CD4-positive, alpha-beta T cell (primary cell): ENCODE data around the gene DGKI. TPM values are rescaled to one million over a fixed set of nuclear protein-coding genes. Genes with fewer than 3 reads are reported as not detected.

Experiments used
- ATAC-seq: fragments of 200-7000 bp; cut with Tn5 transposase; one replicate; pipeline ENCODE4 v1.10.0; 2022; ENCODE audit warnings: mild to moderate bottlenecking; ENCODE audit not compliant: poor library complexity
- CTCF ChIA-PET: fragments of 350-600 bp; sonication (Branson Sonifier 250); formaldehyde crosslinking; loops from one replicate; lab custom pipeline; 2021; ENCODE audit warnings: antibody characterized with exemption, inconsistent platforms; lab: Charles Lee
- POLR2A ChIA-PET: fragments of 350-600 bp; sonication (Branson Sonifier 250); formaldehyde crosslinking; loops from one replicate; lab custom pipeline; 2021; ENCODE audit warnings: antibody characterized with exemption, inconsistent platforms; lab: Charles Lee
- DNase-seq, 14 experiments: peaks; one replicate each; pipeline ENCODE4 v3.0.0-alpha.2; 2013 to 2020; ENCODE audit warnings: mixed read lengths in 2 of 14
- H3K27ac ChIP-seq, 2 donors: one replicate each; pipeline versions ENCODE4 v1.5.1 to v1.7.0; 2013; ENCODE audit warnings: low read length in 2 of 2, low read depth in 1 of 2, mild to moderate bottlenecking in 1 of 2
- H3K27me3 ChIP-seq, 2 experiments: 1 replicate in 1 of 2; 2 replicates in 1 of 2; pipeline versions ENCODE4 v1.6.1 to v1.7.0; 2013; ENCODE audit warnings: low read length in 2 of 2, control low read depth in 1 of 2, mild to moderate bottlenecking in 1 of 2, moderate library complexity in 1 of 2; ENCODE audit not compliant: insufficient read depth in 2 of 2, control insufficient read depth in 1 of 2
- H3K36me3 ChIP-seq: one replicate; pipeline ENCODE4 v1.6.1; 2013; ENCODE audit warnings: low read length, control low read depth; ENCODE audit not compliant: insufficient read depth
- H3K4me1 ChIP-seq: one replicate; pipeline ENCODE4 v1.6.1; 2013; ENCODE audit warnings: low read length, control low read depth; ENCODE audit not compliant: insufficient read depth
- H3K4me3 ChIP-seq: one replicate; pipeline ENCODE4 v1.5.1; 2013; ENCODE audit warnings: mild to moderate bottlenecking, low read length, moderate library complexity
- H3K9me3 ChIP-seq, 2 experiments: 1 replicate in 1 of 2; 2 replicates in 1 of 2; pipeline versions ENCODE4 v1.6.1 to v1.7.0; 2013; ENCODE audit warnings: low read length in 2 of 2, mild to moderate bottlenecking in 2 of 2, control low read depth in 1 of 2, moderate library complexity in 1 of 2; ENCODE audit not compliant: control insufficient read depth in 1 of 2, insufficient read depth in 1 of 2
- H3K27ac Mint-ChIP-seq: one replicate; pipeline ENCODE4 v1.8.0; 2020; ENCODE audit warnings: mixed read lengths
- H3K27me3 Mint-ChIP-seq: one replicate; pipeline ENCODE4 v1.8.0; 2021; ENCODE audit warnings: mixed read lengths
- H3K36me3 Mint-ChIP-seq: one replicate; pipeline ENCODE4 v1.8.0; 2021; ENCODE audit warnings: low read depth, mixed read lengths
- H3K4me1 Mint-ChIP-seq: one replicate; pipeline ENCODE4 v1.8.0; 2021; ENCODE audit warnings: low read depth, mixed read lengths
- H3K4me3 Mint-ChIP-seq: one replicate; pipeline ENCODE4 v1.8.0; 2020; ENCODE audit warnings: mild to moderate bottlenecking, mixed read lengths
- H3K9me3 Mint-ChIP-seq: one replicate; pipeline ENCODE4 v1.8.0; 2020; ENCODE audit warnings: mixed read lengths
- CTCF ChIP-seq: fragments of 200-600 bp; IDR thresholded peaks from one replicate; pipeline ENCODE4 v1.8.0; 2022; ENCODE audit warnings: antibody characterized with exemption, mild to moderate bottlenecking
- intact Hi-C, 2 experiments: fragments of 100-400 bp; cut with DNase I in 1 of 2; cut with micrococcal nuclease in 1 of 2; formaldehyde crosslinking; loops; one replicate each; pipeline versions ENCODE4 v1.15.1 to v1.9.0; 2023 to 2025; cut with DNase I, micrococcal nuclease
- polyA plus RNA-seq, 2 donors: library from polyadenylated mRNA; unstranded; fragments of 120-200 nt; gene quantifications; one replicate each; pipeline ENCODE4 v1.2.1, GENCODE V29; 2013
- total RNA-seq, 174 experiments: library from RNA in 2 of 174; stranded (reverse) in 2 of 174; gene quantifications; one replicate each; pipeline ENCODE4 v1.2.3 and lab custom pipeline; 2021 to 2026

Gene DGKI
- total RNA-seq (not detected), total RNA-seq (lab: John Stamatoyannopoulos, UW) (0 to 14.8 (median 0.08) reads per million in 172 experiments)
- polyA plus RNA-seq (2013, experiment 1 of 2) = not detected
- 0.03 TPM for polyA plus RNA-seq (2013, experiment 2 of 2)

- H3K27me3 ChIP-seq = peaks cover 42 to 61% of the 10 kb centered on the region in 2 experiments
- no peak for ATAC-seq
- no peak for TF ChIP-seq CTCF
- H3K9me3 Mint-ChIP-seq = no peaks in the 10 kb centered on the region
- intact Hi-C loops = no loop called here
- peak in 2 of 14 experiments; percentile 4 to 6 for DNase-seq
- no peaks in the 10 kb centered on the region for H3K4me1 Mint-ChIP-seq
- POLR2A ChIA-PET = no interaction called here
- peaks cover 0 to 6% of the 10 kb centered on the region in 2 experiments for H3K9me3 ChIP-seq
- no peaks in the 10 kb centered on the region for H3K36me3 Mint-ChIP-seq
- no peak within 1 kb of the TSS for H3K27ac Mint-ChIP-seq
- H3K4me1 ChIP-seq = peaks cover 12% of the 10 kb centered on the region
- no peaks in the 10 kb centered on the region for H3K36me3 ChIP-seq
- peak within 1 kb of the TSS; percentile 32 for H3K4me3 Mint-ChIP-seq
- H3K27me3 Mint-ChIP-seq = peaks cover 86% of the 10 kb centered on the region
- H3K4me3 ChIP-seq = peak within 1 kb of the TSS; percentile 12
- no peak within 1 kb of the TSS for H3K27ac ChIP-seq
- CTCF ChIA-PET = no interaction called here
These were observed at the start of gene DGKI for GRCh38 chr7:137846827-137847567. Gene DGKI, minus strand, starts transcription at chr7:137846974.

- H3K27me3 ChIP-seq = no peaks in the 10 kb centered on the region
- DNase-seq = no peak
- H3K36me3 ChIP-seq = peaks cover 63% of the 10 kb centered on the region
- Mint-ChIP-seq H3K9me3 (no peaks in the 10 kb centered on the region), H3K36me3 (peaks cover 76% of the 10 kb centered on the region), H3K4me1 (peaks cover 11% of the 10 kb centered on the region), H3K27ac (no peak overlapping the region), H3K4me3 (no peak overlapping the region), H3K27me3 (no peaks in the 10 kb centered on the region)
- H3K4me1 ChIP-seq = peaks cover 6% of the 10 kb centered on the region
- no peak overlapping the region for H3K27ac ChIP-seq
- intact Hi-C loops = loop anchor here in 1 of 2 experiments (5.0 to 10.0 kb wide), 2 partner anchors 238 to 291 kb away; no protein-coding TSS in a partner anchor
- no peak for TF ChIP-seq CTCF
- ChIA-PET CTCF (no interaction called here), POLR2A (no interaction called here)
- H3K9me3 ChIP-seq = no peaks in the 10 kb centered on the region
- ATAC-seq = no peak
- H3K4me3 ChIP-seq = no peak overlapping the region
These were observed 48.8 kb upstream of the DGKI start for GRCh38 chr7:137895301-137896221.

GRCh38 chr7:137893143-137893742 is 46.5 kb upstream of the DGKI start:
- H3K27me3 Mint-ChIP-seq = no peaks in the 10 kb centered on the region
- CTCF ChIA-PET = no interaction called here

More at GRCh38 chr7:137893143-137893742, 46.5 kb upstream of the DGKI start:
- no peak for DNase-seq
- intact Hi-C loops = loop anchor here in 1 of 2 experiments (10.0 kb wide), 1 partner anchor 288 kb away; no protein-coding TSS in a partner anchor
- H3K36me3 ChIP-seq = peaks cover 61% of the 10 kb centered on the region
- Mint-ChIP-seq H3K4me3 (no peak overlapping the region), H3K9me3 (no peaks in the 10 kb centered on the region), H3K4me1 (no peaks in the 10 kb centered on the region), H3K27ac (no peak overlapping the region), H3K36me3 (peaks cover 74% of the 10 kb centered on the region)
- ATAC-seq = no peak
- POLR2A ChIA-PET = no interaction called here
- H3K4me3 ChIP-seq = no peak overlapping the region
- no peaks in the 10 kb centered on the region for H3K27me3 ChIP-seq
- H3K27ac ChIP-seq = no peak overlapping the region
- no peaks in the 10 kb centered on the region for H3K4me1 ChIP-seq
- no peak for TF ChIP-seq CTCF
- H3K9me3 ChIP-seq = no peaks in the 10 kb centered on the region
